PC-3 (cell line): ENCODE measurements around the gene SDHC. TPM values are rescaled to one million over a fixed set of nuclear protein-coding genes. Genes with fewer than 3 reads are reported as not detected.
A peak's percentile ranks its signal among the peaks of the same experiment; 100 is the strongest.

Experiments used
- ATAC-seq: fragments of 200-7000 bp; cut with Tn5 transposase; 2 replicates; pipeline ENCODE4 v1.9.1; 2020; ENCODE audit warnings: mild to moderate bottlenecking, moderate library complexity
- Bru-seq: library from RNA; stranded (reverse); fragments of 400-500 nt; gene quantifications from one replicate; lab custom pipeline; 2021; lab: Mats Ljungman, UMichigan
- BruChase-seq, 2 experiments: library from RNA; stranded (reverse); fragments of 400-500 nt; gene quantifications; one replicate each; lab custom pipeline; 2021; lab: Mats Ljungman, UMichigan
- BruUV-seq: library from RNA; stranded (reverse); fragments of 400-500 nt; replicated peaks from 2 replicates; lab custom pipeline; 2021; lab: Mats Ljungman, UMichigan
- CTCF ChIA-PET: fragments of 300-600 bp; sonication (Branson Sonifier 250); formaldehyde crosslinking; loops from one replicate; lab custom pipeline; 2022; ENCODE audit warnings: antibody characterized with exemption; lab: Charles Lee
- POLR2A ChIA-PET: fragments of 300-600 bp; sonication (Branson Sonifier 250); formaldehyde crosslinking; loops from one replicate; lab custom pipeline; 2022; ENCODE audit warnings: antibody characterized with exemption; ENCODE audit not compliant: unreplicated experiment; lab: Charles Lee
- DNase-seq: peaks from one replicate; pipeline ENCODE4 v3.0.0-alpha.2; 2015
- H2AFZ ChIP-seq: fragments of 300-600 bp; sonication (generic); 2 replicates; pipeline ENCODE4 v1.6.0; 2016; ENCODE audit warnings: antibody characterized with exemption, low read length
- H3F3A ChIP-seq: fragments of 300-600 bp; sonication (generic); one replicate; pipeline ENCODE4 v1.6.0; 2017; ENCODE audit warnings: antibody characterized with exemption, low read length, control low read depth, mild to moderate bottlenecking; ENCODE audit not compliant: unreplicated experiment
- H3K27ac ChIP-seq: fragments of 300-600 bp; sonication (generic); 2 replicates; pipeline ENCODE4 v1.5.1; 2016; ENCODE audit warnings: mild to moderate bottlenecking, low read length
- H3K27me3 ChIP-seq: fragments of 300-600 bp; sonication (generic); 2 replicates; pipeline ENCODE4 v1.6.1; 2016; ENCODE audit warnings: low read length, mixed read lengths
- H3K36me3 ChIP-seq: fragments of 300-600 bp; sonication (generic); 2 replicates; pipeline ENCODE4 v1.6.1; 2016; ENCODE audit warnings: low read depth, mixed run types, low read length, mixed read lengths
- H3K4me1 ChIP-seq: fragments of 300-600 bp; sonication (generic); 2 replicates; pipeline ENCODE4 v1.5.1; 2016; ENCODE audit warnings: low read length; ENCODE audit not compliant: insufficient read depth
- H3K4me2 ChIP-seq: fragments of 300-600 bp; sonication (generic); 2 replicates; pipeline ENCODE4 v1.6.0; 2016; ENCODE audit warnings: low read length
- H3K4me3 ChIP-seq: fragments of 300-600 bp; sonication (generic); 2 replicates; pipeline ENCODE4 v1.5.1; 2016; ENCODE audit warnings: mild to moderate bottlenecking, low read length, mixed read lengths
- H3K79me2 ChIP-seq: fragments of 300-600 bp; sonication (generic); 2 replicates; pipeline ENCODE4 v1.6.1; 2017; ENCODE audit warnings: low read length, mixed read lengths
- H3K9ac ChIP-seq: fragments of 300-600 bp; sonication (generic); 2 replicates; pipeline ENCODE4 v1.6.0; 2016; ENCODE audit warnings: mild to moderate bottlenecking, low read length
- H3K9me2 ChIP-seq: fragments of 300-600 bp; sonication (generic); replicated peaks from 2 replicates; pipeline ENCODE4 v1.6.1; 2016; ENCODE audit warnings: mixed run types, low read length, mixed read lengths
- H3K9me3 ChIP-seq: fragments of 300-600 bp; sonication (generic); 2 replicates; pipeline ENCODE4 v1.6.1; 2016; ENCODE audit warnings: low read length, mixed read lengths
- H4K20me1 ChIP-seq: fragments of 300-600 bp; sonication (generic); 2 replicates; pipeline ENCODE4 v1.6.1; 2016; ENCODE audit warnings: low read length, mixed read lengths
- EZH2 ChIP-seq: fragments of 300-600 bp; sonication (generic); IDR thresholded peaks from one replicate; pipeline ENCODE4 v1.6.1; 2017; ENCODE audit warnings: antibody characterized with exemption, mild to moderate bottlenecking, low read length; ENCODE audit not compliant: unreplicated experiment
- EZH2phosphoT487 ChIP-seq: fragments of 300-600 bp; sonication (generic); IDR thresholded peaks from 2 replicates; pipeline ENCODE4 v1.6.1; 2018; ENCODE audit warnings: mild to moderate bottlenecking, antibody characterized with exemption, low read length, borderline replicate concordance
- intact Hi-C: fragments of 100-400 bp; cut with micrococcal nuclease; formaldehyde crosslinking; loops from 2 replicates; pipeline ENCODE4 v1.9.0; 2023
- long read RNA-seq: library from polyadenylated mRNA; unstranded; transcript quantifications from one replicate; pipeline ENCODE4 v2.0.0, GENCODE V29; 2021; ENCODE audit not compliant: unreplicated experiment
- total RNA-seq: library from RNA; depleted of rRNA; stranded (reverse); fragments of >200 nt; gene quantifications from 2 replicates; pipeline ENCODE4 v1.2.3, GENCODE V29; 2014; rRNA removed
- TF ChIP-seq, protein P1 (sequence below): fragments of 300-600 bp; sonication (generic); conservative IDR thresholded peaks from 2 replicates; pipeline ENCODE4 v1.5.1; 2017; ENCODE audit warnings: antibody characterized with exemption, low read depth, mild to moderate bottlenecking, low read length

SDHC gene, protein sequence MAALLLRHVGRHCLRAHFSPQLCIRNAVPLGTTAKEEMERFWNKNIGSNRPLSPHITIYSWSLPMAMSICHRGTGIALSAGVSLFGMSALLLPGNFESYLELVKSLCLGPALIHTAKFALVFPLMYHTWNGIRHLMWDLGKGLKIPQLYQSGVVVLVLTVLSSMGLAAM
- total RNA-seq, result 26.1 and 30.1 TPM in 2 replicates
- Bru-seq, nascent RNA, result percentile 82 among the genes with signal in this experiment
- BruChase-seq, experiment 1, labeled RNA remaining after a 6-hour chase, result percentile 86 among the genes with signal in this experiment
- BruChase-seq, experiment 2, labeled RNA remaining after a 2-hour chase, result percentile 81 among the genes with signal in this experiment
- long read RNA-seq, full-length matches to known transcripts, result 28 of 60 reads
- long read RNA-seq, partial matches to known transcripts, result 18 of 60 reads
- long read RNA-seq, other reads (novel, unspliced or antisense), result 14 of 60 reads

DNA sequence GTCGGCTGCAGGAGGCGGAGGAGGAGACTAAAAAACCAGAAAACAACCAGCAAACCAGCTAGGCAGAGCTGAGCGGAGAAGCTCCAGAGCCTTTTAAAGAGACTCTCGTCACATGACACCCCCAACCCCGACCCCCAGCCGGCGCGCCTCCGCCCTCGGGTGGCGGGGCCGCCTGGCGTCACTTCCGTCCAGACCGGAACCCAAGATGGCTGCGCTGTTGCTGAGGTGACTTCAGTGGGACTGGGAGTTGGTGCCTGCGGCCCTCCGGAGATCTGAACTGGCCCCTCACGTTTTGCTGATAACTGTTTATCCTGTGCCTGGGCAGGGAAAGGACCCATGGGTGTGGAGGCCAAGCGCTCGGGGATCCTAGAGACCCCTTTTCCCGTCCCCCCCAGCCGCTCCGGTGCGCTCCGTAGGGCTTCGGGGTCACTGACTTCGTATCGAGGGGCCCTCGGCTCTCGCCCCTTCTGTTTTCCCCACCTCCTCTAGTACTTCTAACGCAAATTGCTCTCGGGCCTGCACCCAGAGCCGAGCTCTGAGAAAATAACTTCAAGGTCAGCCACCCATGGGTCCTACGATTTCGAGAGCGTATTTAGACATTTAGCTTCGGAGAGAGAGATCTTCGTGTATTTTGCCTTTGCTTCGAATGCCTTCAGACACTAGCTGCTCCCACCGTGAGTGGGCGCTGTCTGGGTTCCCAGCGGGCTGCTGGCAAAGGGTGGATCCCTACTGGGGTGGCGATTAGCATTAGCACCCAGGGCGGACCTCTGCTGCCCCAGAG, at the start of gene SDHC:
Gene SDHC, plus strand, starts transcription at position 181 of the 781 bp plus-strand sequence. Its CDS starts 25 bp downstream, at position 206.
- Histone ChIP-seq H3K4me2 (peak within 1 kb of the TSS; percentile 82), H3K9ac (peak within 1 kb of the TSS; percentile 94), H4K20me1 (no peaks in the 10 kb centered on the region), H3K79me2 (peaks cover 29% of the 10 kb centered on the region), H3K27me3 (no peaks in the 10 kb centered on the region), H3K27ac (peak within 1 kb of the TSS; percentile 63), H3K36me3 (no peaks in the 10 kb centered on the region), H3K9me2 (no peaks in the 10 kb centered on the region), H3K9me3 (no peaks in the 10 kb centered on the region), H3F3A (no peaks in the 10 kb centered on the region), H2AFZ (peak within 1 kb of the TSS; percentile 93), H3K4me3 (peak within 1 kb of the TSS; percentile 86), H3K4me1 (peaks cover 8% of the 10 kb centered on the region; the same call in 1 of the 2 replicates)
- TF ChIP-seq, protein P1, sequence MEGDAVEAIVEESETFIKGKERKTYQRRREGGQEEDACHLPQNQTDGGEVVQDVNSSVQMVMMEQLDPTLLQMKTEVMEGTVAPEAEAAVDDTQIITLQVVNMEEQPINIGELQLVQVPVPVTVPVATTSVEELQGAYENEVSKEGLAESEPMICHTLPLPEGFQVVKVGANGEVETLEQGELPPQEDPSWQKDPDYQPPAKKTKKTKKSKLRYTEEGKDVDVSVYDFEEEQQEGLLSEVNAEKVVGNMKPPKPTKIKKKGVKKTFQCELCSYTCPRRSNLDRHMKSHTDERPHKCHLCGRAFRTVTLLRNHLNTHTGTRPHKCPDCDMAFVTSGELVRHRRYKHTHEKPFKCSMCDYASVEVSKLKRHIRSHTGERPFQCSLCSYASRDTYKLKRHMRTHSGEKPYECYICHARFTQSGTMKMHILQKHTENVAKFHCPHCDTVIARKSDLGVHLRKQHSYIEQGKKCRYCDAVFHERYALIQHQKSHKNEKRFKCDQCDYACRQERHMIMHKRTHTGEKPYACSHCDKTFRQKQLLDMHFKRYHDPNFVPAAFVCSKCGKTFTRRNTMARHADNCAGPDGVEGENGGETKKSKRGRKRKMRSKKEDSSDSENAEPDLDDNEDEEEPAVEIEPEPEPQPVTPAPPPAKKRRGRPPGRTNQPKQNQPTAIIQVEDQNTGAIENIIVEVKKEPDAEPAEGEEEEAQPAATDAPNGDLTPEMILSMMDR, result peak; percentile 68
- TF ChIP-seq EZH2, result no peak
- TF ChIP-seq EZH2phosphoT487, result no peak
- DNase-seq (peak; percentile 90), ATAC-seq (peak; percentile 97)
- ChIA-PET CTCF (interaction anchor here (0.6 to 1.9 kb wide), 5 partner anchors 10 to 89 kb away, joined by 3 to 9 read pairs (median 4); partner anchors contain the start of gene TOMM40L), POLR2A (interaction anchor here (0.5 to 1.4 kb wide), 5 partner anchors 9 to 171 kb away, joined by 3 to 5 read pairs (median 3); no protein-coding TSS in a partner anchor)
- TSS peak; percentile 76 for BruUV-seq
- intact Hi-C loops, result loop anchor here (2.0 kb wide), 2 partner anchors 68 to 88 kb away; partner anchors contain the start of gene TOMM40L

DNA sequence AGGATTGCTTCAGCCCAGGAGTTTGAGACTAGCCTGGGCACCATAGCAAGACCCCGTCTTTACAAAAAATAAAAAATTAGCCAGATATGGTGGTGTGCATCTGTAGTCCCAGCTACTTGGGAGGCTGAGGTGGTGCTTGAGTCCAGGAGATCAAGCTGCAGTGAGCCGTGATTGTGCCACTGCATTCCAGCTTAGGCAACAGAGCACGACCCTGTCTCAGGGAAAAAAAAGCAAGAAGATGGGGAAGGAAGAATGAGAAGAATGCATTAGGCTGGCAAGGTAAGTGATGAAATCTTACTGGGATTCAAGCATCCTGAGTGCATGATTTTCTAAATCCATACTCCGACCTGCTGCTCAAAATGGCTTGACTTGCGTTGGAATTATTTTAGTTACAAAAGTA, 48.9 kb upstream of the SDHC start:
- no peak for DNase-seq
- ChIA-PET CTCF (no interaction called here), POLR2A (no interaction called here)
- no peaks in the 10 kb centered on the region for H3F3A ChIP-seq
- intact Hi-C loops, result no loop called here
- TF ChIP-seq EZH2phosphoT487, result no peak
- TF ChIP-seq, protein P1, result no peak
- no peak for TF ChIP-seq EZH2
- no peak overlapping the region for H3K4me2 ChIP-seq
- no peak overlapping the region for H3K27ac ChIP-seq
- H4K20me1 ChIP-seq, result no peaks in the 10 kb centered on the region
- H3K9me3 ChIP-seq, result no peaks in the 10 kb centered on the region
- no peak for ATAC-seq
- no peaks in the 10 kb centered on the region for H3K79me2 ChIP-seq
- H3K27me3 ChIP-seq, result peaks cover 5% of the 10 kb centered on the region
- H3K9me2 ChIP-seq, result no peaks in the 10 kb centered on the region
- BruUV-seq, result no TSS peak
- no peaks in the 10 kb centered on the region for H3K36me3 ChIP-seq
- H3K9ac ChIP-seq, result no peak overlapping the region
- H3K4me3 ChIP-seq, result no peak overlapping the region
- H3K4me1 ChIP-seq, result no peaks in the 10 kb centered on the region; the same call in 1 of the 2 replicates
- no peak overlapping the region for H2AFZ ChIP-seq
